Measurements from ENCODE around the gene TLR8.
A peak's percentile ranks its signal among the peaks of the same experiment; 100 is the strongest.
"Not testable (repeated sequence)": the region's sequence is repeated elsewhere in the genome, so short reads cannot be mapped to it uniquely, and the experiment has no call there.

Gene TLR8

GRCh38 chrX:12955882-12956703 lies 49.7 kb downstream of the TLR8 start:
- peak overlapping the region; percentile 44 for H3K4me3 ChIP-seq (ENCODE audit: low read depth, low read length)

DNA sequence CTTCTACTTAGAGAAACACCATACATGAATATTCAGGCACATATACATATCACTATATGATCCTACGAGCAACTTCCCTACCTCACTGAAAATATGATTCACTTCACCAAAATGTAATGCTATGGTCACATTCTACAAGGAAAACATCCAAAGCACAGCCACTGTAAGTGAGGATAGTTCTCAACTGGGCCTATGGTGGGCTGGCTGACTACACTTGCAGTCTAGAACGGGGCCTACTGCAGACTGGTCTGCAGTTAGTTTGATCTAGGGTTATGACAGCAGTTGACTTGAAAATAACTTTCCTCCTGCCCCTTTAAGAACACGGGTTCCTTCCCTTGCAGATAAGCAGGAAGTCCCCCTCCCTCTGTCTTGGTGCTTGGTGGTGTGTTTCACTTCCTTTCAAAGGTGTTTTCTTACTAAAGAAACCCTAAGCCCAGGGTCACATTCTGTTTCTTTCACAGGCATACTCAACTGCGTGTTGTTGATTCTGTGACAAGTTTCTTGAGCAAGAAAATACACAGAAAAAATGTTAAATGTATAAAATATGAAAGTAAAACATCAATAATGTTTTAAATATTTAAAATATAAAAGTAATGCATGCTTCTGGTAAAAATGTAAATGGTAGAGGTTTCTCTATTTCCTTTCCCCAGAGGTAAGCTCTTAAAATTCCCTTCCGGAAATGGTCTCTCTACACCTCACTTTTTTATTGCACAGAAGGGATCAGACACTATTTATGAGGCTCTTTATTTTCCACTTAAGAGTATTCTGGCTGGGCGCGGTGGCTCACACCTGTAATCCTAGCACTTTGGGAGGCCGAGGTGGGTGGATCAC lies 50.5 kb downstream of the TLR8 start:
- peak overlapping the region; percentile 28 for H3K4me3 ChIP-seq (ENCODE audit: low read depth, low read length)

More at GRCh38 chrX:12955882-12956703, 49.7 kb downstream of the TLR8 start:
- no peak for TF ChIP-seq CTCF (IDR thresholded peaks at IDR 0.05; ENCODE audit: borderline replicate concordance, insufficient read depth, low read depth, low read length)

GRCh38 chrX:12958059-12958458 lies 51.6 kb downstream of the TLR8 start:
- no peak for TF ChIP-seq CTCF (IDR thresholded peaks at IDR 0.05; ENCODE audit: borderline replicate concordance, insufficient read depth, low read depth, low read length)
- peak overlapping the region; percentile 21 for H3K4me3 ChIP-seq (ENCODE audit: low read depth, low read length)

More for the DNA sequence above, 50.5 kb downstream of the TLR8 start:
- no peak for TF ChIP-seq CTCF (IDR thresholded peaks at IDR 0.05; ENCODE audit: borderline replicate concordance, insufficient read depth, low read depth, low read length)

DNA sequence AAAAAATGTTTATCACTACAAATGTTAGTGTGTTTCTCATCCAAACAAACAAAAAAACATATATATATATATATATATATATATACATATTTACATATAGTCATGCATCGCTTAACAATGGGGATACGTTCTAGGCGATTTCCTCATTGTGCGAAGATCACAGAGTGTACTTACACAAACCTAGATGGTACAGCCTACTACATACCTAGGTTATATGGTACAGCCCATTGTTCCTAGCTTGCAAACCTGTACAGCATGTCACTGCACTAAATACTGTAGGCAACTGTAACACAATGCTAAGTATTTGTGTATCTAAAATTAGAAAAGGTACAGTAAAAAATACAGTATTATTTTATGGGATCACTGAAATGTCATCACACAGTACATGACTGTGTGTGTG lies 52.0 kb downstream of the TLR8 start:
- no peak overlapping the region for H3K4me3 ChIP-seq (ENCODE audit: low read depth, low read length)
- TF ChIP-seq CTCF (IDR thresholded peaks at IDR 0.05; ENCODE audit: borderline replicate concordance, insufficient read depth, low read depth, low read length), result no peak

DNA sequence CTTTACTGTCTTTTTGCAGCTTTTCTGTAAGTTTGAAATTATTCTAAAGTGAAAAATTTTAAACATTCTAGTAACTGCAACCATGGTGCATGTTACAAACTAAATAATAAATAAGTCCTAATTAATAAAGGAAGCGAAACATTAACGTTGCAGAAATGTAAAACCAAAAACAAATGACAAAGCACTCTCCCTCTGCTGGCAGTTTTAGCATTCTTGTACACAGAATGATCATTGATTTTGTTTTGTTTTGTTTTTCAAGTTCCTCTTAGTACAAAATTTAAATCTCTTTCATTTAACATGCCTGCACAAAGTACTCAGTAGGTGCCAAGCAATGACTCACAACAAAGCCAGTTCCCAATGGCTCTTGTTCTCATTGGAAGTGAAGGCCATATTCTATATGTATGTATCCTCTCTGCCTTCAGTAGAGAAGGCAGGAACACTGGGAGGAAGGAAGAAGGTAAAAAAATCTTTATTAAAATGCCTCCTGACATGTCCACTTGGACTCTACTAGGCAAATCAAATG lies 54.8 kb downstream of the TLR8 start:
- no peak overlapping the region for H3K4me3 ChIP-seq (ENCODE audit: low read depth, low read length)
- TF ChIP-seq CTCF (IDR thresholded peaks at IDR 0.05; ENCODE audit: borderline replicate concordance, insufficient read depth, low read depth, low read length), result no peak

- H3K4me3 ChIP-seq (ENCODE audit: low read depth, low read length), result no peak overlapping the region
- no peak for TF ChIP-seq CTCF (IDR thresholded peaks at IDR 0.05; ENCODE audit: borderline replicate concordance, insufficient read depth, low read depth, low read length)
Measured at GRCh38 chrX:12962041-12962504, 55.7 kb downstream of the TLR8 start.

DNA sequence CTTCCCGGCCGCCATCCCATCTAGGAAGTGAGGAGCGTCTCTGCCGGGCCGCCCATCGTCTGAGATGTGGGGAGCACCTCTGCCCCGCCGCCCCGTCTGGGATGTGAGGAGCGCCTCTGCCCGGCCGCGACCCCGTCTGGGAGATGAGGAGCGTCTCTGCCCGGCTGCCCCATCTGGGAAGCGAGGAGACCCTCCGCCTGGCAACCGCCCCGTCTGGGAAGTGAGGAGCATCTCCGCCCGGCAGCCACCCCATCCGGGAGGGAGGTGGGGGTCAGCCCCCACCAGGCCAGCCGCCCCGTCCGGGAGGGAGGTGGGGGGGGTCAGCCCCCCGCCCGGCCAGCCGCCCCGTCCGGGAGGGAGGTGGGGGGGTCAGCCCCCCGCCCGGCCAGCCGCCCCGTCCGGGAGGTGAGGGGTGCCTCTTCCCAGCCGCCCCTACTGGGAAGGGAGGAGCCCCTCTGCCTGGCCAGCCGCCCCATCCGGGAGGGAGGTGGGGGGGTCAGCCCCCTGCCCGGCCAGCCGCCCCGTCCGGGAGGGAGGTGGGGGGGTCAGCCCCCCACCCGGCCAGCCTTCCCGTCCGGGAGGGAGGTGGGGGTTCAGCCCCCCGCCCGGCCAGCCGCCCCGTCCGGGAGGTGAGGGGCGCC lies 56.9 kb downstream of the TLR8 start:
- not testable (repeated sequence) for H3K4me3 ChIP-seq (ENCODE audit: low read depth, low read length)
